Left cardiac atrium (tissue), 4 donors: ENCODE measurements around the gene NACC1. TPM values are rescaled to one million over a fixed set of nuclear protein-coding genes. Genes with fewer than 3 reads are reported as not detected.
"Not testable (repeated sequence)": the region's sequence is repeated elsewhere in the genome, so short reads cannot be mapped to it uniquely, and the experiment has no call there.

Experiments
- ATAC-seq, 2 donors: fragments of 200-7000 bp; cut with Tn5 transposase; one replicate each; pipeline ENCODE4 v1.9.1; 2020; ENCODE audit warnings: mild to moderate bottlenecking in 2 of 2, moderate library complexity in 2 of 2
- DNase-seq: peaks from one replicate; pipeline ENCODE4 v3.0.0-alpha.2; 2020
- intact Hi-C, 2 donors: fragments of 100-400 bp; cut with DNase I; formaldehyde crosslinking; loops; one replicate each; pipeline versions ENCODE4 v1.14.1 to v1.15.1; 2022 to 2023
- total RNA-seq, 2 donors: library from RNA; stranded (reverse); fragmentation: NEBNext Ultra II Directional; extraction: Animal tissue kit (Norgen Biotek cat#: 25700); gene quantifications; one replicate each; pipeline ENCODE4 v1.2.1, GENCODE V29; 2021
- donor health status: DM: no; HTN: yes; CAD: no.
- donor health status: DM: no; HTN: yes; CAD: no; lungs with severe emphysema.
- donor health status: DM: yes; HTN: yes; CAD: no.
- donor health status: Dilated cardiomyopathy.

Gene NACC1
- total RNA-seq, 2 donors from 2014 or later, result 34.9 to 47.8 TPM

GRCh38 chr19:13169769-13170168 is 51.7 kb downstream of the NACC1 start:
- intact Hi-C loops, result no loop called here
- DNase-seq (no peak), ATAC-seq (peak in 1 of 2 donors; percentile 6)

- no peak for ATAC-seq
- DNase-seq, result no peak
- intact Hi-C loops, result no loop called here
Measured at GRCh38 chr19:13171146-13171545, 53.1 kb downstream of the NACC1 start.

GRCh38 chr19:13172346-13173138 is 54.5 kb downstream of the NACC1 start:
- peak; percentile 87 for DNase-seq
- peak; percentile 50 to 63 for ATAC-seq
- intact Hi-C loops, result no loop called here

GRCh38 chr19:13173139-13173737 is 55.2 kb downstream of the NACC1 start:
- intact Hi-C loops, result no loop called here
- ATAC-seq, result no peak
- no peak for DNase-seq

GRCh38 chr19:13176345-13176744 is 58.3 kb downstream of the NACC1 start:
- no peak for ATAC-seq
- no peak for DNase-seq
- intact Hi-C loops, result no loop called here

- intact Hi-C loops, DNase-seq, ATAC-seq: not testable (repeated sequence)
Measured at GRCh38 chr19:13177584-13177983, 59.5 kb downstream of the NACC1 start.

- ATAC-seq, DNase-seq, intact Hi-C loops: not testable (repeated sequence)
Measured at GRCh38 chr19:13178291-13178690, 60.2 kb downstream of the NACC1 start.

- intact Hi-C loops, result no loop called here
- ATAC-seq (peak; percentile 87 to 90), DNase-seq (peak; percentile 79)
Measured at GRCh38 chr19:13181747-13182388, 63.8 kb downstream of the NACC1 start.

- DNase-seq, intact Hi-C loops, ATAC-seq: not testable (repeated sequence)
Measured at GRCh38 chr19:13184926-13185325, 66.9 kb downstream of the NACC1 start.

GRCh38 chr19:13185763-13186657 is 67.9 kb downstream of the NACC1 start:
- DNase-seq, intact Hi-C loops, ATAC-seq: not testable (repeated sequence)

- intact Hi-C loops, ATAC-seq, DNase-seq: not testable (repeated sequence)
Measured at GRCh38 chr19:13186688-13187087, 68.6 kb downstream of the NACC1 start.

- intact Hi-C loops, result no loop called here
- ATAC-seq, result no peak
- DNase-seq, result no peak
Measured at GRCh38 chr19:13187419-13187818, 69.4 kb downstream of the NACC1 start.

GRCh38 chr19:13189600-13189999 is 71.5 kb downstream of the NACC1 start:
- DNase-seq, result no peak
- ATAC-seq, result no peak
- intact Hi-C loops, result no loop called here

Other genes starting within 250 kb of the NACC1 start
- gene DNASE2, start 236.8 kb upstream of the NACC1 start, total RNA-seq, result 10 to 100 TPM; 19.9 to 23.6 TPM
- gene KLF1, start 231.1 kb upstream of the NACC1 start, total RNA-seq, result not detected
- 10 to 100 TPM; 23.7 to 26.1 TPM for gene GCDH, start 227.1 kb upstream of the NACC1 start, total RNA-seq
- gene SYCE2, start 199.0 kb upstream of the NACC1 start, total RNA-seq, result not detected
- 10 to 100 TPM; 31.8 to 49.1 TPM for gene FARSA, start 184.6 kb upstream of the NACC1 start, total RNA-seq
- 100 to 1,000 TPM; 627 to 707 TPM for gene CALR, start 179.7 kb upstream of the NACC1 start, total RNA-seq
- gene RAD23A, start 172.4 kb upstream of the NACC1 start, total RNA-seq, result 100 to 1,000 TPM; 113 to 131 TPM
- gene GADD45GIP1, start 161.0 kb upstream of the NACC1 start, total RNA-seq, result 10 to 100 TPM; 25.5 to 28.1 TPM
- 1 to 10 TPM; 5.2 to 7.0 TPM for gene DAND5, start 148.7 kb upstream of the NACC1 start, total RNA-seq
- 100 to 1,000 TPM; 117 to 133 TPM for gene NFIX, start 122.8 kb upstream of the NACC1 start, total RNA-seq
- gene LYL1, start 15.4 kb upstream of the NACC1 start, total RNA-seq, result 1 to 10 TPM; 7.5 to 9.0 TPM
- gene TRMT1, start 1.5 kb upstream of the NACC1 start, total RNA-seq, result 10 to 100 TPM; 18.4 to 20.9 TPM
- gene STX10, start 32.1 kb downstream of the NACC1 start, total RNA-seq, result 10 to 100 TPM; 30.0 to 36.1 TPM
- 10 to 100 TPM; 36.9 to 61.3 TPM for gene IER2, start 32.1 kb downstream of the NACC1 start, total RNA-seq